ENCODE measurements around the gene DNAH17.

DNAH17 gene

GRCh38 chr17:78411241-78411857, 165.8 kb downstream of the DNAH17 start:
- no peak for DNase-seq (ENCODE audit: low read depth in 2 of 2)

DNA sequence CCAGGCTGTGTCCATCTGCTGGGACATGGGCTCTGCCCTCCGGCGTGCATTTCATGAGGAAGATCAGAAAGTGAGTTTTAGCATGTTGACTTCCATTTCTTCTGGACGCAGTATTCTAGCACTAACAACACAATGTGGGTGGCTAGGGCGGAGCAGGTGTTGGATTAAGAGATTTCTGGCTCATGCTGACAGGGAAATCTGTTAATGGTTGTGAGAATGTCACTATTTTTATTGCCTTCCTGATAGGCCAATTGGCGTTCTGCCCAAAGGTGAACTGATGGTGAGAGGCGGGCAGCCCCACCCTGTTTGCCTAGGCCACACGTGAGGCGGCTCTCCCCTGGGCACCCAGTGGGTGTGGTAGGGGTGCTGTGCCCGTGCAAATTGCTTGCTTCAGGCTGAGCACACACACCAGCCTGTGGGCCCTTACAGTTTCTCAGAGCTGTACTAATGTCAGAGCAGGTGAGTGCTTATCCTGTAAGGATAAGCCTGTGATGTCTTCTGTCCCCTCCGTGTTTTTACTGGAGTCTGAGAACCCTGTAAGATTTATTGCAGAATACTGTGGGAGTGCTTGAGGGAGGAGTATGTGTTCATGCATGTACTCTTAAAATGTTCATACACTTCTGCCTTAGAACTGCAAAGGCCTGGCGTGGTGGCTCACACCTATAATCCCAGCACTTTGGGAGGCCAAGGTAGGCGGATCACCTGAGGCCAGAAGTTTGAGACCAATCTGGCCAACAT, 167.8 kb downstream of the DNAH17 start:
- DNase-seq (ENCODE audit: low read depth in 2 of 2): no peak

DNA sequence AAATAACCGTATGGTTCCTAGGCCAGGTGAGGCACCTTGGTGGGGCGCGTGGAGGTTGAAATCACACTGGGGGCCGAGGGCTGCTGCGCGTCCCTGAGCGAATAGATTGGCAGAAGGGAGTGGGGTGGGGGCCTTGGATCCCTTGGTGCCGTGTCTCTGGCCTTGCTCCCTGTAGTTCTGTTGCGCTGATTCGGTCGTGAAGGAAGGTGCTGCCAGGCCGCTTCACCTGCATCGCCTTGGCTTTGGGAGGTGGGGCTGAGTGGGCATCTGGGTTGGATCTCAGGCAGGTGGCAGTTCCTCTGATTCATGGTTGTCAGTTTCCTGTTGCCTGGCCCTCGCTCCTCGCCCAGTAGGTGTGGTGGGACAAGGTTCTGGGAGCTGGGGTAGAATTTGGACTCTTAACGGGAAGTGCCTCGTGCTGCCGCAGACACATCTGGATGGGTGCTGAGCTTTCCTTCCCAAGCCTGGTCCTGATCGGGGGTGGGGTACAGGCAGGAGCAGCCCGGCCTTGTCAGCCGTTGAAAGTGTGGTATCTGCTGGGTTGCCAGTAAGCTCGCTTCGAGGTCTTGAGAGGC, 168.6 kb downstream of the DNAH17 start:
- DNase-seq (ENCODE audit: low read depth in 2 of 2): no peak

- no peak for DNase-seq (ENCODE audit: low read depth in 2 of 2)
Observed at GRCh38 chr17:78407387-78408000, 169.7 kb downstream of the DNAH17 start.

GRCh38 chr17:78406920-78407319, 170.3 kb downstream of the DNAH17 start:
- DNase-seq (ENCODE audit: low read depth in 2 of 2): no peak

DNA sequence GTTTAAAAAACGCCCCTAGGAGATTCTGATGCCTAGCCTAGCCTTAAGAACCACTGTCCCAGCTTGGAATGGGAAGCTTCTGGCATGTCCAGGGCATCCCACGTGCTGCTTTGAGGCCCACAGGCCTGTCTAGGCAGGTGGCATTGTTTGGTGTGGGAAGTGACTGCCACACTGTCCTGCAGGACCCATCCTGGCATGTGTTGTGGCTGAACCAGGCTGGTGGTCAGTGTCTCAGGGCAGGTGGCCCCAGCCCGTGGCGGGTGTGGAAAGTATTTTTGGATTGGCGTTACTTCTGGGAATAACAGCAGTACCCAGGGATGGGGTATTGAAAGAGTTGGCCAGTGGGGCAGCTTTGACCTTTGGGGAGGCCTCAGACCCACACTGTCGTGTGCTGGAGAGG, 170.8 kb downstream of the DNAH17 start:
- DNase-seq (ENCODE audit: low read depth in 2 of 2): no peak

DNA sequence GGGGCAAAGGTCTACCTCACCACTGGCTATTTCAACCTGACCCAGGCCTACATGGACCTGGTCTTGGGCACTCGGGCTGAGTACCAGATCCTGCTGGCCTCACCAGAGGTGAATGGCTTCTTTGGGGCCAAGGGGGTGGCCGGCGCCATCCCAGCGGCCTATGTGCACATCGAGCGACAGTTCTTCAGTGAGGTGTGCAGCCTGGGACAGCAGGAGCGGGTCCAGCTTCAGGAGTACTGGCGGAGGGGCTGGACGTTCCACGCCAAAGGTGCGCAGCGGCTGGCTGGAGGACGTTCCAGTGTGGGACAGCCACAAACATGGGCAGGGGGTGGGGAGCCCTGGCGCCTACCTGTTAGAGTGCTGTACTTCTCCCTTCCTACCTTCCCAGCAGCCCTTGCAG, 173.4 kb downstream of the DNAH17 start:
- no peak for DNase-seq (ENCODE audit: low read depth in 2 of 2)

DNA sequence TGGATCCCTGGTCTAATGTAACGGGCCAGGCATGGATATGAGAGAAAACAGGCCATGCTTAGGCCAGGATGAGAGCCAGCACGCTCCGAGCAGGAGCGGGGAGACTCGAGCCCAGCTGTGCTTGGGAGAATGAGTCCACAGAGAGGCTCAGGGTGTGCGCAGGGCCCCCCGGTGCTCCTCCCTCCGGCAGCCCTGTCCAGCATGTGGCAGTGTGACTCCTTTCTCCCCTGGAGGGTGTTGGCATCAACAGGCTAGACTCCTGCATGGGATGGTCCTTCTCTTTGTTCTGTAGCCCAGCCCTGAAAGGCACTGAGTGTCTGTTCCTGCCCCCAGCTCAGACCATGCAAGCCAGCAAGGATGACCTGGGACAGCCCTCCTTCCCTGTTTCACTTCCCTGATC, 175.3 kb downstream of the DNAH17 start:
- no peak for DNase-seq (ENCODE audit: low read depth in 2 of 2)

GRCh38 chr17:78401246-78401645, 175.9 kb downstream of the DNAH17 start:
- DNase-seq (ENCODE audit: low read depth in 2 of 2): no peak

GRCh38 chr17:78400581-78401240, 176.5 kb downstream of the DNAH17 start:
- no peak for DNase-seq (ENCODE audit: low read depth in 2 of 2)

DNA sequence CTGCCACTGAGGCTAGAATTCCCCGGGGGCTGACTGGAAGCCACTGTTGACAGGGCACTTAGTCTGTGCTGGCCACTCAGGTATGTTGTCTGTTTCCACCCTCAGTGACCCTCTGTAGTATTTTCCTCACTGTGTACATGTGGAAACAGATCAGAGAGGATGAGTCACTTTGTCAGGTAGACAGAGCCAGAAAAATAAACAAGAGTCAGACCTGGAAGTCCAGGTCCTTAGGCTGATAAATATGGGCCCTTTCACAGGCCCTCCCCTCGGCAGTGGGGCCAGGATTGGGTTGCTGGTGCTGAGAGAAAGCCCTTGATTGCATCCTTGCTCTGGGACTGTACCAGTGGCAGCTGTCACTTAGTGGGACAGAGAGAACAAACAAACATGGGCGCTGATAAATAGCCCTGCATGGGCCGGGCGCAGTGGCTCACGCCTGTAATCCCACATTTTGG, 177.5 kb downstream of the DNAH17 start:
- no peak for DNase-seq (ENCODE audit: low read depth in 2 of 2)

DNA sequence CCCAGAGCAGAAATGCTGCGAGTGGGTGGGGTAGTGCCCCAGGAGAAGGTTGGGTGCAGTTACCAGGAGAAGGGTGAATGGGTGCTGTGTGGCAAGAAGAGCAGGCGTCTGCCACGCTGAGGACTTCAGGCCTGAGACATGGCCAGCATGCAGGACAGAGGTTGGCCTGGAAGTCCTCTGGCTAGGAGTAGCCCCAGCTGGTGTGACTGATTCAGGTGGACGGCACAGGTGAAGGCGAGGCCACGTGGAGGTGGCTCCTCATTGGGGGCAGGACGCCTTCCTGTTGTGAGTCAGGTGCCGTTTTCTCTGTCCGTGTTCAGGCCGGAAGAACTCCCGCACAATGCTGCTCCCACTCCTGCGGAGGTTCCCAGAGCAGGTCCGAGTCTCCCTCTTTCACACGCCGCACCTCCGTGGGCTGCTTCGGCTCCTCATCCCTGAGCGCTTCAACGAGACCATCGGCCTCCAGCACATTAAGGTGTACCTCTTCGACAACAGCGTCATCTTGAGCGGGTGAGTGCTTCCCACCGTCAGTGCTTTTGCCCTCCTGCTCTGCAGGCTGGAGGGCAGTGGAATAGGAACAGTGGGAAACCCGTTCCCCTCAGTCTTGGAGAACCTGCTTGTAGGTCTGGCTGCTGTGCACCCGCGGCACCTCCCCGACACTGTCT, 178.0 kb downstream of the DNAH17 start:
- no peak for DNase-seq (ENCODE audit: low read depth in 2 of 2)

GRCh38 chr17:78398390-78398789, 178.8 kb downstream of the DNAH17 start:
- DNase-seq (ENCODE audit: low read depth in 2 of 2): no peak

GRCh38 chr17:78397681-78398101, 179.5 kb downstream of the DNAH17 start:
- DNase-seq (ENCODE audit: low read depth in 2 of 2): no peak

DNA sequence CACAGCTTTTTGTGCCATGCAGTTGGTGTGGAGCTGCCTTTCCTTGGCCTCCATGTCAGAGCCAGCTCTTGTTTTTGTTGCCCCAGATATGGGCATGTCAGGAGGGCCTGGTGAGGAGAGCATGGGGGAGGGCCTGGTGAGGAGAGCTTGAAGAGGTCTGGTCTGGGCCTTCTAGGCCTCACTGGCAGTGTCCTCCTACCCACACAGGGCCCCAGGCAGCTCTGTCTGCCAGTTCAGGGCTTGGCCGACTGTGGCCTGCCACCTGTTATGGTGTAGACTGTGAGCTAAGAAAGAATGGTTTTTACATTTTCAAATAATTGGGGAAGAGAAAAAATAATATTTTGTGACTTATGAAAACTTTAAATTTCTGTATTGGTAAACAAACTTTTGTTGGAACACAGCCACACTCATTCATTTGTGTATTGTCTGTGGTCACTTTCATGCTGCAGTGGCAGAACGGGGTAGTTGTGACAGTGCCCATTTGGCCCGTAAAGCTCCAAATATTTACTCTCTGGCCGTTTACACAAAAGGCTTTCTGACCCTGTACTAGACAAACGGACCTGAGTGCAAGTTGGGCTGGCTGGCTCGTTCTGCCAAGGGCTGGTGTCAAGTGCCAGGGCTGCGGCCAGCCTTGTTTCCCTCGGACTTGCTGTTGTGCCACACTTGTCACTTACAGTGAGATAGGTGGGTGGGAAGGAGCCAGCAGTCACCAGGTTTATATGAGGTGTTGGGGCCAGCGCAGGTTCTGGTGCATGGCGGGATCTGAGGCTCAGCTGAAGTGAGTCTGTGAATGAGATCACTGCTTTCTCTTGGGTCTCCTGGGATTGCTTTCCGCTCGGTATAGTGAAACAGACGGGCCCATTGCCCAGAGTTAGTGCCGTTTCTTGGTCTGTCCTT, 180.5 kb downstream of the DNAH17 start:
- no peak for DNase-seq (ENCODE audit: low read depth in 2 of 2)

- DNase-seq (ENCODE audit: low read depth in 2 of 2): no peak
Observed at GRCh38 chr17:78395155-78395554, 182.0 kb downstream of the DNAH17 start.

GRCh38 chr17:78394209-78394608, 183.0 kb downstream of the DNAH17 start:
- DNase-seq (ENCODE audit: low read depth in 2 of 2): no peak

GRCh38 chr17:78393575-78393974, 183.6 kb downstream of the DNAH17 start:
- no peak for DNase-seq (ENCODE audit: low read depth in 2 of 2)

- DNase-seq (ENCODE audit: low read depth in 2 of 2): no peak
Observed at GRCh38 chr17:78392295-78392694, 184.9 kb downstream of the DNAH17 start.

DNA sequence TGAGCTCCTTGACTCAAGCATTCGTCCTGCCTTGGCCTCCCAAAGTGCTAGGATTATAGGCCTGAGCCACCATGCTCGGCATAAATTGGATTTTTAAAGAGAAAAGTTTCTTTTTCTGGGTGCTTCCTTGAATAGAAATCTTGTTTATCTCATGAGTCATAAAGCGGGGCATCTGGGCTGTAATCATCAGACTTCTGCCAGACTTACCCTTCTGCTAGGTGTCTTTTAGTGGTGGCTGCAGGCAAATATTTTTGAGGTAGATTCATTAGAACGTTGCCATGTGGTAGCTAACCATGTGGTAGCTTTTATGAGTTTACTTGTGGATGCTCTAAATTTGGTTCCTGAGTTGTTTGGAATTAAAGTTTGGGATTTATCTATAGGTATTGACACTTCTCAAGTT, 185.4 kb downstream of the DNAH17 start:
- DNase-seq (ENCODE audit: low read depth in 2 of 2): no peak

DNA sequence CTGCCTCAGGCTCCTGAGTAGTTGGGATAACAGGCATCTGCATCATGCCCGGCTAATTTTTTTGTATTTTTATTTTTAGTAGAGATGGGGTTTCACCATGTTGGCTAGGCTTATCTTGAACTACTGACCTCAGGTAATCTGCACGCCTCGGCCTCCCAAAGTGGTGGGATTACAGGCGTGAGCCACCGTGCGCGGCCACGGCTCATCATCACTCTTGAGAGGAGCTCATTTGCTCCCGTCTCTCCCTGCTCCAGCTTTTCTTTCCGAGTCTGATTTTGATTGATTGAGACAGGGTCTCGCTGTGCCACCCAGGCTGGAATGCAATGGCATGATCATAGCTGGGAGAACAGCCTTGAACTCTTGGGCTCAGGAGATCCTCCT, 186.2 kb downstream of the DNAH17 start:
- DNase-seq (ENCODE audit: low read depth in 2 of 2): no peak
